GM12878 (cell line): ENCODE data around the gene ZNF333. TPM values are rescaled to one million over a fixed set of nuclear protein-coding genes. Genes with fewer than 3 reads are reported as not detected.
"Not testable (repeated sequence)": the region's sequence is repeated elsewhere in the genome, so short reads cannot be mapped to it uniquely, and the experiment has no call there.

Source experiments
- ATAC-seq: fragments of 200-7000 bp; cut with Tn5 transposase; 3 replicates; pipeline ENCODE4 v1.9.1; 2020; ENCODE audit warnings: mild to moderate bottlenecking, moderate library complexity
- BruUV-seq: library from RNA; stranded (reverse); fragments of 400-500 nt; replicated peaks from 2 replicates; lab custom pipeline; 2021; lab: Mats Ljungman, UMichigan
- CTCF ChIA-PET: fragments of 300-600 bp; sonication (Branson Sonifier 250); formaldehyde crosslinking; extraction: SDS; loops from one replicate; lab custom pipeline; 2021; ENCODE audit warnings: inconsistent platforms; lab: Yijun Ruan, JAX
- POLR2A ChIA-PET: fragments of 350-600 bp; formaldehyde crosslinking; extraction: SDS; loops from one replicate; lab custom pipeline; 2021; ENCODE audit warnings: inconsistent platforms; lab: Charles Lee
- RAD21 ChIA-PET: fragments of 300-600 bp; sonication (Branson Sonifier 250); formaldehyde crosslinking; loops from one replicate; lab custom pipeline; 2023; ENCODE audit warnings: antibody characterized with exemption; ENCODE audit not compliant: unreplicated experiment; lab: Charles Lee
- SMC1A ChIA-PET: fragments of 300-600 bp; sonication (Branson Sonifier 250); formaldehyde crosslinking; loops from one replicate; lab custom pipeline; 2023; ENCODE audit not compliant: unreplicated experiment, uncharacterized antibody; lab: Charles Lee
- DNase-seq: peaks from one replicate; pipeline ENCODE4 v3.0.0-alpha.2; 2011; ENCODE audit warnings: low read depth, low spot score
- FAIRE-seq: peaks from 3 replicates; lab custom pipeline; 2011; peaks lifted over from hg19 to GRCh38; lab: Jason Lieb, UNC
- H2AFZ ChIP-seq: 2 replicates; pipeline ENCODE4 v1.6.0; 2011; ENCODE audit warnings: low read depth, low read length, control low read depth; ENCODE audit not compliant: control insufficient read depth
- H3K27ac ChIP-seq: 2 replicates; pipeline ENCODE4 v1.5.1; 2011; ENCODE audit warnings: control low read depth; ENCODE audit not compliant: control insufficient read depth, insufficient read depth
- H3K27me3 ChIP-seq, 2 experiments: replicated peaks in 1 of 2; 2 replicates each; pipeline versions ENCODE4 v1.6.0 to v1.6.1; 2011; ENCODE audit warnings: low read length in 1 of 2; ENCODE audit not compliant: control insufficient read depth in 2 of 2, insufficient read depth in 2 of 2
- H3K36me3 ChIP-seq, 2 experiments: 2 replicates each; pipeline ENCODE4 v1.5.1; 2011; ENCODE audit warnings: low read length in 1 of 2; ENCODE audit not compliant: control insufficient read depth in 2 of 2, insufficient read depth in 2 of 2
- H3K4me1 ChIP-seq: 2 replicates; pipeline ENCODE4 v1.6.1; 2011; ENCODE audit warnings: mild to moderate bottlenecking, low read length, moderate library complexity, mixed read lengths; ENCODE audit not compliant: control insufficient read depth, insufficient read depth
- H3K4me2 ChIP-seq: 2 replicates; pipeline ENCODE4 v1.6.0; 2011; ENCODE audit warnings: control low read depth; ENCODE audit not compliant: control insufficient read depth, insufficient read depth
- H3K4me3 ChIP-seq: fragments of 200-600 bp; sonication (generic); 2 replicates; pipeline ENCODE4 v1.5.1; 2016
- H3K79me2 ChIP-seq: 2 replicates; pipeline ENCODE4 v1.6.0; 2011; ENCODE audit warnings: low read length; ENCODE audit not compliant: control insufficient read depth, insufficient read depth
- H3K9ac ChIP-seq: 2 replicates; pipeline ENCODE4 v1.8.0; 2011; ENCODE audit warnings: low read length, control low read depth, mixed read lengths; ENCODE audit not compliant: control insufficient read depth, insufficient read depth
- H3K9me3 ChIP-seq: replicated peaks from 3 replicates; pipeline ENCODE4 v1.5.1; 2011; ENCODE audit warnings: mild to moderate bottlenecking, low read length; ENCODE audit not compliant: control insufficient read depth, insufficient read depth
- H4K20me1 ChIP-seq: 2 replicates; pipeline ENCODE4 v1.6.0; 2011; ENCODE audit not compliant: control insufficient read depth, insufficient read depth
- CREM ChIP-seq: IDR thresholded peaks from 2 replicates; pipeline ENCODE4 v1.6.1; 2014; ENCODE audit warnings: antibody characterized with exemption, low read depth
- IRF4 ChIP-seq: IDR thresholded peaks from 2 replicates; pipeline ENCODE4 v1.6.1; 2011; ENCODE audit warnings: low read depth, low read length
- RUNX3 ChIP-seq: IDR thresholded peaks from 2 replicates; pipeline ENCODE4 v1.6.1; 2012; ENCODE audit warnings: low read length, inconsistent platforms
- SPI1 ChIP-seq: IDR thresholded peaks from 2 replicates; pipeline ENCODE4 v1.6.1; 2011; ENCODE audit warnings: low read depth, mild to moderate bottlenecking, low read length, moderate library complexity, borderline replicate concordance; ENCODE audit not compliant: insufficient read depth
- WGBS: methylation state at CpG from one replicate; pipeline ENCODE4 v1.1.6; 2016; ENCODE audit warnings: low lambda C conversion rate; ENCODE audit not compliant: insufficient replicate concordance, insufficient coverage; ENCODE audit errors: missing lambda C conversion rate; 5-methylcytosine and 5-hydroxymethylcytosine counted together
- in situ Hi-C: fragments of 300-500 bp; cut with MboI; formaldehyde crosslinking; loops from 9 replicates; pipeline ENCODE4 v1.14.3; 2018; ENCODE audit warnings: mixed read lengths
- intact Hi-C: fragments of 100-400 bp; cut with micrococcal nuclease; formaldehyde crosslinking; loops from one replicate; pipeline ENCODE4 v1.14.2; 2022; ENCODE audit not compliant: unreplicated experiment
- polyA plus RNA-seq, 11 experiments: library from polyadenylated mRNA; depleted of rRNA in 4 of 11; unstranded in 6 of 11; stranded (reverse) in 5 of 11; fragments of >200 nt; fragmentation: Nextera tagmentation in 4 of 11; fragmentation: Illumina TruSeq in 1 of 11; extraction: Ambion mirVana in 4 of 11; extraction: Trizol in 1 of 11; gene quantifications; 1 replicate in 1 of 11; 2 replicates in 10 of 11; pipeline versions ENCODE4 v1.2.1 to v1.2.3, GENCODE V29; 2011 to 2016; ENCODE audit warnings: inconsistent platforms in 2 of 11, missing spikeins in 2 of 11, low read depth in 1 of 11
- total RNA-seq, 4 experiments: library from RNA; depleted of rRNA in 3 of 4; stranded (reverse); fragments of >200 nt in 3 of 4; fragmentation: Illumina TruSeq in 1 of 4; extraction: Trizol in 1 of 4; gene quantifications; 2 replicates each; pipeline versions ENCODE4 v1.2.1 to v1.2.3, GENCODE V29; 2013 to 2021
- TF ChIP-seq, protein P1 (sequence below): IDR thresholded peaks from 2 replicates; pipeline ENCODE4 v1.6.1; 2012; ENCODE audit warnings: low read length, inconsistent platforms

Gene ZNF333
- total and polyA plus RNA-seq, 10 of the 15 experiments (the other 5 are each of a cell fraction or from before 2014, with no cell fraction given) = 2.3 to 14.1 (median 5.7) TPM

DNA sequence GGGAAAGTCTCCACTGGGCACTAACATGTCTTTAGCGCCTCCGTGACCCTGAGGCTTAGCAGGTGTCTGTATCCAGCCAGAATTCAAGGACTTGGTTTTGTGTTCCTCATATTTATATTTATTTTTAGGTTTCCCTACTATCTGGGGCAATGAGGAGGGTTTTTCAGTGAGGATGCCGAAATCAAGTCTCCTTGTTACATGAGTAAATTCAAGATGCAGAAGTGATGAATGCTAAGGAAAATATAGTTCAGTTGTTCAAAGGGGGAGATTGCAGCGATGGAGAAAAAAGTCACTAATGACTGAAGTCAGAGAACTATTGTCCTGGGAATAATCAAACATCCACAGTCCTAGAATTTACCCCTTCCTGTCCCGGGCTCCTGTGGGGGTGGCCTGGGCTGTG is 89.3 kb downstream of the ZNF333 start (continued):
- TF ChIP-seq, protein P1, sequence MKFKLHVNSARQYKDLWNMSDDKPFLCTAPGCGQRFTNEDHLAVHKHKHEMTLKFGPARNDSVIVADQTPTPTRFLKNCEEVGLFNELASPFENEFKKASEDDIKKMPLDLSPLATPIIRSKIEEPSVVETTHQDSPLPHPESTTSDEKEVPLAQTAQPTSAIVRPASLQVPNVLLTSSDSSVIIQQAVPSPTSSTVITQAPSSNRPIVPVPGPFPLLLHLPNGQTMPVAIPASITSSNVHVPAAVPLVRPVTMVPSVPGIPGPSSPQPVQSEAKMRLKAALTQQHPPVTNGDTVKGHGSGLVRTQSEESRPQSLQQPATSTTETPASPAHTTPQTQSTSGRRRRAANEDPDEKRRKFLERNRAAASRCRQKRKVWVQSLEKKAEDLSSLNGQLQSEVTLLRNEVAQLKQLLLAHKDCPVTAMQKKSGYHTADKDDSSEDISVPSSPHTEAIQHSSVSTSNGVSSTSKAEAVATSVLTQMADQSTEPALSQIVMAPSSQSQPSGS = no peak
- TF ChIP-seq, all 136 proteins: peak for 0

DNA sequence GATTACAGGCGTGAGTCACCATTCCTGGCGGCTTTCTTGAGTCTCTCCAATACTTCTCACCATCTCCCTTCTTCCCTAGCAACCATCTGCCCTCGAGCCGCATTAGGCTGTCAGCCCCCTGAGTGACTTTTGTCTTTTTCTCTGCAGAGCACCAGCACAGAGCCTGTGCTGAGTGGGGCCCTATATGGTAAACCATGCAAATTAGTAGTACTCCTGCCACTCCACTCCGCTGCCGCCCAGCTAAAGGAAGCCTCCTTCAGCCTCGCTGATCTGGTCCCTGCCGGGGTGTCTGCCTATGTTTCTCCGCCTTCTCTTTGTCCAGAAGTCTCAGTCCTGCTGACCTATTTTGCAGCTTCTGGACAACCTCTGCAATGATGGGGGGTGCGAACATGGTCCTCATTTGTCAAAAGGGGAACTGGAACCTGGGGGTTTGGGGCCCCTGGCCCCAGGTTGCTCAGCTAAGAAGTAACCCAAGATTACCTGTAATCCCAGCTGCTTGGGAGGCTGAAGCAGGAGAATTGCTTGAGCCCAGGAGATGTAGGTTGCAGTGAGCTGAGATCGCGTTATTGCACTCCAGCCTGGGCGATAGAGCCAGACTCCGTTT is 90.9 kb downstream of the ZNF333 start:
- DNase-seq, H3K9me3 ChIP-seq, H3K27me3 ChIP-seq, H3K9ac ChIP-seq, POLR2A ChIA-PET, RAD21 ChIA-PET, in situ Hi-C loops, H4K20me1 ChIP-seq, CTCF ChIA-PET, BruUV-seq, H3K27ac ChIP-seq, H3K79me2 ChIP-seq, H3K4me3 ChIP-seq, H3K36me3 ChIP-seq, SMC1A ChIA-PET: not testable (repeated sequence)
- H3K4me2 ChIP-seq = 0 out of 2 replicates have a peak overlapping the region, but pooled peaks have one; percentile 13
- peaks cover 21% of the 10 kb centered on the region for H3K4me1 ChIP-seq
- peak; percentile 95 for FAIRE-seq
- H2AFZ ChIP-seq = peak overlapping the region; percentile 39; the same call in 1 of the 2 replicates
- TF ChIP-seq SPI1 (peak; percentile 89), IRF4 (0 out of 2 replicates have a peak, but pooled peaks have one; percentile 28), CREM (0 out of 2 replicates have a peak, but pooled peaks have one; percentile 10), RUNX3 (peak; percentile 48; the same call in 1 of the 2 replicates)
- ATAC-seq = peak; percentile 71
- intact Hi-C loops = loop anchor here (10.0 kb wide), 1 partner anchor 206 kb away; the partner anchor contains the start of gene NDUFB7
- WGBS = 17% methylated on average over 6 of the region's 14 CpGs

DNA sequence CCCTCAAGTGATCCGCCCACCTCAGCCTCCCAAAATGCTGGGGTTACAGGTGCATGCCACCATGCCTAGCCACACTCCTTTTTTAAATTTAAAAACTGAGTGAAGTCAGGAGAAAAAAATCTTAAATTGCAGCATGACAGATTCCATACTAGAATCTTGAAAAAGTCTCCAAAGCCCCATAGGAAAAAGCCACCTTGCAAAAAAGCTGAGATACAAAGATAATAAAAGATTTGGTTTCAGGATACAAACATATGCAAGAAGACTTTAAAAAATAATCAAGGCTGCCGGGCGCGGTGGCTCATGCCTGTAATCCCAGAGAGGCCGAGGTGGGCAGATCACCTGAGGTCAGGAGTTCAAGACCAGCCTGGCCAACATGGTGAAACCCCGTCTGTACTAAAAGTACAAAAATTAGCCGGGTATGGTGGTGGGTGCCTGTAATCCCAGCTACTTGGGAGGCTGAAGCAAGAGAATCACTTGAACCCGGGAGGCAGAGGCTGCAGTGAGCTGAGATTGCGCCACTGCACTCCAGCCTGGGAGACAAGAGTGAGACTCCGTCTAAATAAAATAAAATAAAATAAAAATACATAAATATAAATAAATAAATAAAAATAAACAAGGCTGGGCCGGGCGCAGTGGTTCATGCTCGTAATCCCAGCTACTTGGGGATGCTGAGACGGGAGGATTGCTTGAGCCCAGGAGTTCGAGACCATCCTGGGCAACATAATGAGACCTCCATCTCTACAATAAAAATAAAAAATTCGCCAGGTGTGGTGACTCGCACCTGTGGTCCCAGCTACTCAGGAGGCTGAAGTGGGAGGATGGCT is 92.1 kb downstream of the ZNF333 start:
- WGBS = 72% methylated on average over 17 of the region's 17 CpGs
- ATAC-seq, H3K9ac ChIP-seq, H2AFZ ChIP-seq, POLR2A ChIA-PET, H3K9me3 ChIP-seq, FAIRE-seq, DNase-seq, H3K27me3 ChIP-seq, RAD21 ChIA-PET, H4K20me1 ChIP-seq, H3K79me2 ChIP-seq, H3K36me3 ChIP-seq, H3K4me2 ChIP-seq, H3K4me3 ChIP-seq, BruUV-seq, CTCF ChIA-PET, in situ Hi-C loops, H3K27ac ChIP-seq: not testable (repeated sequence)
- intact Hi-C loops = loop anchor here (10.0 kb wide), 1 partner anchor 207 kb away; the partner anchor contains the start of gene NDUFB7
- SMC1A ChIA-PET = interaction anchor here (0.6 kb wide), 1 partner anchor 32 kb away, joined by 3 read pairs; no protein-coding TSS in a partner anchor
- peaks cover 25% of the 10 kb centered on the region; the same call in 1 of the 2 replicates for H3K4me1 ChIP-seq
